ENCODE data around the gene HMG20B. TPM values are rescaled to one million over a fixed set of nuclear protein-coding genes. Genes with fewer than 3 reads are reported as not detected.
A peak's percentile ranks its signal among the peaks of the same experiment; 100 is the strongest.

HMG20B gene
- total RNA-seq, 1 donor from 2014 or later = 34.7 TPM

DNA sequence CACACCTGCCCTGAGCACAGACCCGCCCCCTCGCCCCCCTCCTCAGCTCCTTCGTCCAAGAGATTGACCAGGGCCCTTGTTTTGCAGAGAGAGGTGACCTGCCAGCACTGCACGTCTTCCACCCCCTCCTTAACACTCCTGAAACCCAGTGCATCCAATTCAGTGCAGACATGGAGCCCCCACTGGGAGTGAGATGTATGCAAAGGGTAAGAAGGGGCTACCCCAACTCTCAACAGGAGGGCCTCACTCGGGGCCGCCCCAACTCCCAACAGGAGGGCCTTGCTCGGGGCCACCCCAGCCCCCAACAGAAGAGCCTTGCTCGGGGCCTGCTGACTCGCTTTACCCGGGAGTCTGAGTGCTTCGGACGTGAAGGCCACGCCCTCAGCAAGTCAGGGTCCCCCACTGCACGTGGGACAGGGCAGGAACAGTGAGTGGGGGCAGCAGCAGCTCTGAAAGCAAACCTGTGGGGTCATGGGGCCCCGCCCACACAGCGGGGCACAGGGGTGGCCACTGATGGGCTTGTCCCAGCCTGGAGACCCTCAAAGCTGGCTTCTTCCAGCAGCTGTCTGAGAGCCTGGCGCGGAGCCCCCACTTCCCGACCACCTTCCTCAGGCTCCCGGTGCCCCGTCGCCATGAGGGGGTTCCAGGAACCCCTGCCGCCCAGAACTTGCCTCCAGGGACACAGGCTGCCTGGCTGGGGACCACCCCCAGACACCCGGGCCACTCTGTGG lies 48.2 kb downstream of the HMG20B start:
- DNase-seq = no peak

DNA sequence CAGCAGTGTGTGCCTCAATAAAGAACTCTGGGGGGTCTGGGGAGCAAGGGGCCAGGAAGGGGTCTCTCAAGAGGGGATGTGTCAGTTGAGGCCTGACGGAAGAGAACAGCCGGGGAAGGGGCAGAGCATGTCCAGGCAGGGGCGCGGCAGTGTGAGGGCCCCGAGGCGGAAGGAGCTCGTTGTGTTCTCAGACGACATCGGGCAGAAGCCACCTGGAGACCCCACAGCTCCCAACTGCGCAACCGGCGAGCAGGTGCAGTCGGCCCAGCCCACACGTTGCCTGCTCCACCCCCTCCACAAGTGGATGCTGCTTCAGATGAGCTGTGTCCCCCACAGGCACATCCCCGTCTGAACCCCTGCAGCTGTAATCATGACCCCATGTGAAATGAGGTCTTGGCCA lies 48.9 kb downstream of the HMG20B start:
- no peak for DNase-seq

DNA sequence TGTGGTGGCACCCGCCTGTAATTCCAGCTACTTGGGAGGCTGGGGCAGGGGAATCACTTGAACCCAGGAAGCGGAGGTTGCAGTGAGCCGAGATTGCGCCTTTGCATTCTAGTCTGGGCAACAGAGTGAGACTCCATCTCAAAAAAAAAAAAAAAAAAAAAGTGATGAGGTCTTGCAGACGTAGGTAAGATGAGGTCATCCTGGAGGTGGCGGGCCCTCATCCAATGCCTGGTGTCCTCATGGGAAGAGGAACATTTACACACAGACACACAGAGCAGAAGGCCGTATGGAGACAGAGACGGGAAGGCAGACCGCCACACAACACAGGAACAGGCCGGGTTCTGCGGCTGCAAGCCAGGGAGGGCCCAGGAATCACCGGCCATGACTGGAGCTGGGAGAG lies 49.5 kb downstream of the HMG20B start:
- DNase-seq = no peak

DNA sequence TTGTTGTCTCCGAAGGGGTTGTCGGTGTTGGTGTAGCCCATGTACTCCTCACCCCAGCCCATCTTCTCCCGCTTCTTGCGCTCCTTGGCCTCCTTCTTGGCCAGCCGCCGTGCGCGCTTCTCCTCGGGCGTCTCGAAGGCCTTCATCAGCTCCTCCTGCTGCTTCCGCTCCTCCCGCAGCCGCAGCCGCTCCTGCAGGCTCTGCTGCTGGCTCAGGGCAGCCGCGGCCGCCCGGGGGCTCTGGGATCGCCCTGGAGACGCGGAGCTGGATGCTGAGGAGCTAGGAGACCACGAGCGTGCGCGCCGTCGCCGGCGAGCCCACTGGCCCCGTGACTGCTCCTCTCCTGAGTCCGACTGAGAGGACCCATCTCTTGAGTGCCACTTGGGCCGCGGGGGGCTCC lies 51.0 kb downstream of the HMG20B start:
- no peak for DNase-seq

DNA sequence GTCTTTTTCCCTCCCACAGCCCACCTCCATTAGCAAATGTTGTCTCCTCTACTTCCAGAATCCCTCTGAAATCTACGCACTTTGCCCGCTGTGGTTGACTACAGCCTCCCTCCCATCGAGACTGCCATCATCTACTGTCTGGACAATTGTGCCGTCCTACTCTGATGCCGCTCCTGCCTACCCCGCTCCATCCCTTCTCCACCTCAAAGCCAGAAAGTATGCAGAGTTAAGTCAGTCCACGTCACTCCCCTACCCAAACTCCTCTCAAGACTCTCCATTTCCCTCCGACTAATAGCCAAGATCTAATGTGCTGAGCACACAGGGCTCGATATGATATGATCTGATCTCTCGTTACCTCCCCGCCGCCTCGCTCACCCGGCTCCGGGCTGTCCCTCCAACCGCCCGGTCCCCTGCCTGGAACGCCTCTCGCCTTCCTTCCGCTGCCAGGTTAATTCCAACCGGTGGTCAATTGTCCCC lies 53.3 kb downstream of the HMG20B start:
- DNase-seq = no peak

DNA sequence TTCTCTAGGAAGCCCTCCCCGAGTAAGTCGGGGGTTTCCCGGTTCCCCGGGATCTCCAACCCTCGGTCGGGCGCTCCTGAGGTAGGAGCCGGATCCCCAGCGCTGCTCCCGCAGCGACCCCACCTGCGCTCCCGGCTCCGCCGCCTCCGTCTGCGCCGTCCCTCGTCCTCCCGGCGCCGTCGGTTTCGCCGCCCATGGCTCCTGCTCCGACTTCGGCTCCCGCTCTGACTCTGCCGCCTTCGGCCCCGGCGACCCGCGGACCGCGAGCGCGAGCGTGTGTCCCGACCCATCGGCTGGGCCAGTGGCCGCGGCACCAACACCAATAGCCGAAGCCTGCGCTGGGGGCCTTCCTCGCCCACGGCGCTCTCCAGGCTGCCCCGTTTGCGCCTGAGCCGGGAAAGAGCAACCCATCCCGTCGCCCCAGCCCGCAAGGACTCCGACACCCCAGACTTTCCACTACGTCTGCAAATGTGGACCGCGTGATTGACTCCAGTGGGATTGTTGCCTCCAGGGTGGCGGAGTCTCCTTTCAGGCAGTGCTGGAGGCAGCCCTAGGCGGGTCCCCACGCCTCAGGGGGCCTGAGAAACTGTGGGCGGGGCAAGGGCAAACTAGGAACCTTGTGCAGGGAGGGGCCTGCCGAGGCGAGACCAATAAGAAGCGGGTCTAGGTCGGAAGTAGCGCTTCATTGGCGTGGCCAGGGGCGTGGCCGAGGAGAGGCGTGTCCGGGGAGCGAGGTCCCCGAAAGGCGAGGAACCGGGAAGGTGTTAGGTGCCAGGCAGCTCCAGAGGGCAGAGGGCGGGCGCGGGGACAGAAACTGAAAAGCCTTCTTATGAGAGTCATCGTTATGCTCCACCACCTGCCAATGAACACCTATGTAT lies 54.0 kb downstream of the HMG20B start, which contains the start of gene CACTIN:
CACTIN (minus strand) TSS at position 318 of the 878 bp plus-strand sequence; CDS start at position 290, 28 bp downstream.
- peak; percentile 99 for DNase-seq

DNA sequence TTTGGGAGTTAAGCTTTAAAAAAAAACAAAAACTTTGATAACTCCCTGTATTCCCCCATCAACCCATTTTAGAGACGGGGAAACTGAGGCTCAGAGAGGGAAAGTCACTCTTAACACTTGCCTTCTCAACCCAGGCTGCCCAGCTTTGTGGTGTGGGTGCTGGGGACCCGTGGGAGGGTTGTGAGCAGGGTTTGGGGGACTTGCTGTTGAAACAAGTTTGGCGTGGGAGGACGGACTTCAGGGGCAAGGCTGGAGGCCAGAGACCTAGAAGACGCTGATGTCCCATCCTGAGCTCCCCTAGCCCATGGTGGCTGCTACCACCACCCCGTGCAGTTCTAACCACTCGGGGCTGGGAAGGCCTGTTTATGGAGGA lies 54.6 kb downstream of the HMG20B start:
- no peak for DNase-seq

Small RNAs within 50 kb of the gene (small RNA-seq; reads per million reads assigned to genes)
- gene AC005786.1 (ENCODE audit: low replicate concordance) = not detected

Other genes starting within 250 kb of the HMG20B start
- gene NFIC, start 206.4 kb upstream of the HMG20B start, total RNA-seq = 70.0 TPM
- gene SMIM24, start 92.4 kb upstream of the HMG20B start, total RNA-seq = not detected
- not detected for gene SMIM44, start 89.5 kb upstream of the HMG20B start, total RNA-seq
- 15.8 TPM for gene DOHH, start 72.3 kb upstream of the HMG20B start, total RNA-seq
- 47.2 TPM for gene FZR1, start 66.6 kb upstream of the HMG20B start, total RNA-seq
- not detected for gene TEKTIP1, start 33.8 kb upstream of the HMG20B start, total RNA-seq
- 20.6 TPM for gene MFSD12, start 15.4 kb upstream of the HMG20B start, total RNA-seq
- 0.21 TPM for gene GIPC3, start 12.5 kb downstream of the HMG20B start, total RNA-seq
- 2.4 TPM for gene TBXA2R, start 33.9 kb downstream of the HMG20B start, total RNA-seq
- 23.2 TPM for gene CACTIN, start 53.8 kb downstream of the HMG20B start, total RNA-seq
- gene PIP5K1C, start 127.5 kb downstream of the HMG20B start, total RNA-seq = 20.7 TPM
- gene TJP3, start 135.4 kb downstream of the HMG20B start, total RNA-seq = 5.4 TPM
- gene APBA3, start 188.7 kb downstream of the HMG20B start, total RNA-seq = 17.1 TPM
- gene MRPL54, start 189.7 kb downstream of the HMG20B start, total RNA-seq = 10.6 TPM
- not detected for gene RAX2, start 199.3 kb downstream of the HMG20B start, total RNA-seq
- 2.6 TPM for gene MATK, start 213.4 kb downstream of the HMG20B start, total RNA-seq